SH-SY5Y (cell line): ENCODE results near the gene SEMA4A.

Experiments used
- GATA2 ChIP-seq: IDR thresholded peaks from 2 replicates; pipeline ENCODE4 v1.6.1; 2011; ENCODE audit warnings: mild to moderate bottlenecking, low read depth, low read length
- GATA3 ChIP-seq: IDR thresholded peaks from 2 replicates; pipeline ENCODE4 v1.6.1; 2011; ENCODE audit warnings: low read depth, mild to moderate bottlenecking, low read length, moderate library complexity

Gene SEMA4A

GRCh38 chr1:156153362-156153761 lies at the start of gene SEMA4A:
SEMA4A (plus strand) TSS chr1:156153585; CDS start chr1:156154579, 994 bp downstream.
- TF ChIP-seq GATA3 = no peak
- TF ChIP-seq GATA2 = no peak

GRCh38 chr1:156104065-156104810 lies 49.1 kb upstream of the SEMA4A start:
- TF ChIP-seq GATA2 (no peak), GATA3 (no peak)

GRCh38 chr1:156104861-156105832 lies 48.2 kb upstream of the SEMA4A start:
- no peak for TF ChIP-seq GATA3
- no peak for TF ChIP-seq GATA2

- TF ChIP-seq GATA2 = no peak; the same call in 1 of the 2 replicates
- TF ChIP-seq GATA3 = no peak
These were observed 46.5 kb upstream of the SEMA4A start for GRCh38 chr1:156106624-156107488.

GRCh38 chr1:156108057-156108456 lies 45.3 kb upstream of the SEMA4A start:
- TF ChIP-seq GATA2 = no peak
- TF ChIP-seq GATA3 = no peak

- TF ChIP-seq GATA2 (no peak), GATA3 (no peak)
These were observed 44.6 kb upstream of the SEMA4A start for GRCh38 chr1:156108664-156109241.

- TF ChIP-seq GATA2 = no peak
- no peak for TF ChIP-seq GATA3
These were observed 43.1 kb upstream of the SEMA4A start for GRCh38 chr1:156110252-156110651.

GRCh38 chr1:156111355-156111962 lies 41.9 kb upstream of the SEMA4A start:
- no peak for TF ChIP-seq GATA3
- no peak for TF ChIP-seq GATA2

- TF ChIP-seq GATA2 = no peak
- no peak for TF ChIP-seq GATA3
These were observed 40.9 kb upstream of the SEMA4A start for GRCh38 chr1:156112276-156113137.

GRCh38 chr1:156113282-156113950 lies 40.0 kb upstream of the SEMA4A start:
- no peak for TF ChIP-seq GATA2
- TF ChIP-seq GATA3 = no peak

- TF ChIP-seq GATA2 (no peak), GATA3 (no peak)
These were observed 39.1 kb upstream of the SEMA4A start, which contains the start of gene LMNA for GRCh38 chr1:156114101-156114918. LMNA (plus strand) TSS chr1:156114711; CDS start chr1:156114919, 208 bp downstream.
